ENCODE measurements around the gene TCEA3.

GRCh38 chr1:23383577-23384311, 40.8 kb downstream of the TCEA3 start:
- TF ChIP-seq CTCF (optimal IDR thresholded peaks at IDR 0.05 in 1 of 3, IDR thresholded peaks at IDR 0.05 in 1 of 3, conservative IDR thresholded peaks at IDR 0.05 in 1 of 3; ENCODE audit: extremely low read depth in 1 of 3, insufficient read depth in 2 of 3, low read length in 3 of 3), result no peak
- no peak for TF ChIP-seq EZH2 (IDR thresholded peaks at IDR 0.05; ENCODE audit: low read length)

All from keratinocyte (primary cell).